PC-3 (cell line): Measurements from ENCODE around the gene SULT1B1. TPM values are rescaled to one million over a fixed set of nuclear protein-coding genes. Genes with fewer than 3 reads are reported as not detected.

Source experiments
- ATAC-seq: fragments of 200-7000 bp; cut with Tn5 transposase; 2 replicates; pipeline ENCODE4 v1.9.1; 2020; ENCODE audit warnings: mild to moderate bottlenecking, moderate library complexity
- BruUV-seq: library from RNA; stranded (reverse); fragments of 400-500 nt; replicated peaks from 2 replicates; lab custom pipeline; 2021; lab: Mats Ljungman, UMichigan
- CTCF ChIA-PET: fragments of 300-600 bp; sonication (Branson Sonifier 250); formaldehyde crosslinking; loops from one replicate; lab custom pipeline; 2022; ENCODE audit warnings: antibody characterized with exemption; lab: Charles Lee
- POLR2A ChIA-PET: fragments of 300-600 bp; sonication (Branson Sonifier 250); formaldehyde crosslinking; loops from one replicate; lab custom pipeline; 2022; ENCODE audit warnings: antibody characterized with exemption; ENCODE audit not compliant: unreplicated experiment; lab: Charles Lee
- DNase-seq: peaks from one replicate; pipeline ENCODE4 v3.0.0-alpha.2; 2015
- H2AFZ ChIP-seq: fragments of 300-600 bp; sonication (generic); 2 replicates; pipeline ENCODE4 v1.6.0; 2016; ENCODE audit warnings: antibody characterized with exemption, low read length
- H3F3A ChIP-seq: fragments of 300-600 bp; sonication (generic); one replicate; pipeline ENCODE4 v1.6.0; 2017; ENCODE audit warnings: antibody characterized with exemption, low read length, control low read depth, mild to moderate bottlenecking; ENCODE audit not compliant: unreplicated experiment
- H3K27ac ChIP-seq: fragments of 300-600 bp; sonication (generic); 2 replicates; pipeline ENCODE4 v1.5.1; 2016; ENCODE audit warnings: mild to moderate bottlenecking, low read length
- H3K27me3 ChIP-seq: fragments of 300-600 bp; sonication (generic); 2 replicates; pipeline ENCODE4 v1.6.1; 2016; ENCODE audit warnings: low read length, mixed read lengths
- H3K36me3 ChIP-seq: fragments of 300-600 bp; sonication (generic); 2 replicates; pipeline ENCODE4 v1.6.1; 2016; ENCODE audit warnings: low read depth, mixed run types, low read length, mixed read lengths
- H3K4me1 ChIP-seq: fragments of 300-600 bp; sonication (generic); 2 replicates; pipeline ENCODE4 v1.5.1; 2016; ENCODE audit warnings: low read length; ENCODE audit not compliant: insufficient read depth
- H3K4me2 ChIP-seq: fragments of 300-600 bp; sonication (generic); 2 replicates; pipeline ENCODE4 v1.6.0; 2016; ENCODE audit warnings: low read length
- H3K4me3 ChIP-seq: fragments of 300-600 bp; sonication (generic); 2 replicates; pipeline ENCODE4 v1.5.1; 2016; ENCODE audit warnings: mild to moderate bottlenecking, low read length, mixed read lengths
- H3K79me2 ChIP-seq: fragments of 300-600 bp; sonication (generic); 2 replicates; pipeline ENCODE4 v1.6.1; 2017; ENCODE audit warnings: low read length, mixed read lengths
- H3K9ac ChIP-seq: fragments of 300-600 bp; sonication (generic); 2 replicates; pipeline ENCODE4 v1.6.0; 2016; ENCODE audit warnings: mild to moderate bottlenecking, low read length
- H3K9me2 ChIP-seq: fragments of 300-600 bp; sonication (generic); replicated peaks from 2 replicates; pipeline ENCODE4 v1.6.1; 2016; ENCODE audit warnings: mixed run types, low read length, mixed read lengths
- H3K9me3 ChIP-seq: fragments of 300-600 bp; sonication (generic); 2 replicates; pipeline ENCODE4 v1.6.1; 2016; ENCODE audit warnings: low read length, mixed read lengths
- H4K20me1 ChIP-seq: fragments of 300-600 bp; sonication (generic); 2 replicates; pipeline ENCODE4 v1.6.1; 2016; ENCODE audit warnings: low read length, mixed read lengths
- CTCF ChIP-seq: fragments of 300-600 bp; sonication (generic); conservative IDR thresholded peaks from 2 replicates; pipeline ENCODE4 v1.5.1; 2017; ENCODE audit warnings: antibody characterized with exemption, low read depth, mild to moderate bottlenecking, low read length
- EZH2 ChIP-seq: fragments of 300-600 bp; sonication (generic); IDR thresholded peaks from one replicate; pipeline ENCODE4 v1.6.1; 2017; ENCODE audit warnings: antibody characterized with exemption, mild to moderate bottlenecking, low read length; ENCODE audit not compliant: unreplicated experiment
- EZH2phosphoT487 ChIP-seq: fragments of 300-600 bp; sonication (generic); IDR thresholded peaks from 2 replicates; pipeline ENCODE4 v1.6.1; 2018; ENCODE audit warnings: mild to moderate bottlenecking, antibody characterized with exemption, low read length, borderline replicate concordance
- intact Hi-C: fragments of 100-400 bp; cut with micrococcal nuclease; formaldehyde crosslinking; loops from 2 replicates; pipeline ENCODE4 v1.9.0; 2023
- total RNA-seq: library from RNA; depleted of rRNA; stranded (reverse); fragments of >200 nt; gene quantifications from 2 replicates; pipeline ENCODE4 v1.2.3, GENCODE V29; 2014

SULT1B1 gene
- total RNA-seq, 1 experiment from 2014 or later: 0.04 TPM

- no peaks in the 10 kb centered on the region for H3K79me2 ChIP-seq
- POLR2A ChIA-PET: no interaction called here
- peak; percentile 39 for DNase-seq
- ATAC-seq: peak; percentile 40; the same call in 1 of the 2 replicates
- no peaks in the 10 kb centered on the region for H3K27me3 ChIP-seq
- H3K9me3 ChIP-seq: no peaks in the 10 kb centered on the region
- intact Hi-C loops: no loop called here
- H3F3A ChIP-seq: no peaks in the 10 kb centered on the region
- H4K20me1 ChIP-seq: no peaks in the 10 kb centered on the region
- H3K4me1 ChIP-seq: peaks cover 21% of the 10 kb centered on the region
- H3K36me3 ChIP-seq: no peaks in the 10 kb centered on the region
- TF ChIP-seq EZH2phosphoT487 (no peak), EZH2 (no peak), CTCF (no peak)
- H2AFZ ChIP-seq: no peak overlapping the region
- H3K9ac ChIP-seq: no peak overlapping the region
- no peak overlapping the region for H3K4me3 ChIP-seq
- CTCF ChIA-PET: interaction anchor here (0.8 kb wide), 1 partner anchor 70 kb away, joined by 3 read pairs; no protein-coding TSS in a partner anchor
- no TSS peak for BruUV-seq
- H3K4me2 ChIP-seq: no peak overlapping the region
- no peaks in the 10 kb centered on the region for H3K9me2 ChIP-seq
- H3K27ac ChIP-seq: no peak overlapping the region
Observed at GRCh38 chr4:69753686-69754085, 6.7 kb downstream of the SULT1B1 start.

- Histone ChIP-seq H2AFZ (no peak overlapping the region), H3K27me3 (no peaks in the 10 kb centered on the region), H3K9ac (no peak overlapping the region), H3K27ac (no peak overlapping the region), H3K79me2 (no peaks in the 10 kb centered on the region), H4K20me1 (no peaks in the 10 kb centered on the region), H3K4me1 (peaks cover 36% of the 10 kb centered on the region), H3K36me3 (no peaks in the 10 kb centered on the region), H3F3A (peaks cover 6% of the 10 kb centered on the region), H3K4me2 (peak overlapping the region; percentile 8), H3K4me3 (no peak overlapping the region), H3K9me2 (no peaks in the 10 kb centered on the region), H3K9me3 (no peaks in the 10 kb centered on the region)
- intact Hi-C loops: no loop called here
- peak; percentile 60 for DNase-seq
- POLR2A ChIA-PET: no interaction called here
- TF ChIP-seq CTCF (no peak), EZH2phosphoT487 (no peak), EZH2 (no peak)
- BruUV-seq: no TSS peak
- CTCF ChIA-PET: no interaction called here
- no peak; the same call in none of the 2 replicates for ATAC-seq
Observed at GRCh38 chr4:69750346-69750745, 10.1 kb downstream of the SULT1B1 start.

- no peaks in the 10 kb centered on the region for H3K79me2 ChIP-seq
- peaks cover 32% of the 10 kb centered on the region for H3K4me1 ChIP-seq
- BruUV-seq: no TSS peak
- H2AFZ ChIP-seq: no peak overlapping the region
- ChIA-PET POLR2A (no interaction called here), CTCF (no interaction called here)
- H3K9me3 ChIP-seq: no peaks in the 10 kb centered on the region
- H3F3A ChIP-seq: peaks cover 6% of the 10 kb centered on the region
- H3K4me2 ChIP-seq: peak overlapping the region; percentile 8; the same call in 1 of the 2 replicates
- H3K9ac ChIP-seq: no peak overlapping the region
- no peaks in the 10 kb centered on the region for H4K20me1 ChIP-seq
- ATAC-seq (no peak), DNase-seq (peak; percentile 58)
- H3K4me3 ChIP-seq: no peak overlapping the region
- H3K9me2 ChIP-seq: no peaks in the 10 kb centered on the region
- H3K27ac ChIP-seq: no peak overlapping the region
- TF ChIP-seq CTCF (no peak), EZH2phosphoT487 (no peak), EZH2 (no peak)
- H3K36me3 ChIP-seq: no peaks in the 10 kb centered on the region
- intact Hi-C loops: no loop called here
- H3K27me3 ChIP-seq: no peaks in the 10 kb centered on the region
Observed at GRCh38 chr4:69749771-69750170, 10.6 kb downstream of the SULT1B1 start.
